ENCODE results near the gene PLXNA3. TPM values are rescaled to one million over a fixed set of nuclear protein-coding genes. Genes with fewer than 3 reads are reported as not detected.

PLXNA3 gene
- total and polyA plus RNA-seq, 3 donors from 2014 or later = 24.7 to 63.5 (median 37.3) TPM

- no peaks in the 10 kb centered on the region for H3K4me1 ChIP-seq
- no peak overlapping the region for H3K4me3 ChIP-seq
- intact Hi-C loops (cut with DNase I; ENCODE audit: low total_unique reads) = no loop called here
- H3K36me3 ChIP-seq (ENCODE audit: low read depth, missing control alignments) = no peaks in the 10 kb centered on the region
- DNase-seq = no peak
- no peaks in the 10 kb centered on the region for H3K27me3 ChIP-seq
- H3K9me3 ChIP-seq = no peaks in the 10 kb centered on the region
- H3K27ac ChIP-seq = no peak overlapping the region
- TF ChIP-seq CTCF (IDR thresholded peaks at IDR 0.05) = no peak
- 93% methylated on average over 18 of the region's 32 CpGs; no CpG with 5 or more reads in 1 of the 2 donors for WGBS, 2 donors
These were observed 8.0 kb downstream of the PLXNA3 start for GRCh38 chrX:154466036-154466435.

- no peaks in the 10 kb centered on the region for H3K4me1 ChIP-seq
- intact Hi-C loops (cut with DNase I; ENCODE audit: low total_unique reads) = no loop called here
- H3K4me3 ChIP-seq = no peak overlapping the region
- no peaks in the 10 kb centered on the region for H3K9me3 ChIP-seq
- no peaks in the 10 kb centered on the region for H3K36me3 ChIP-seq (ENCODE audit: low read depth, missing control alignments)
- no peak overlapping the region for H3K27ac ChIP-seq
- WGBS, 2 donors = 96% methylated on average over 11 of the region's 15 CpGs; no CpG with 5 or more reads in 1 of the 2 donors
- H3K27me3 ChIP-seq = no peaks in the 10 kb centered on the region
- no peak for TF ChIP-seq POLR2A (IDR thresholded peaks at IDR 0.05)
- TF ChIP-seq CTCF (IDR thresholded peaks at IDR 0.05) = no peak
- no peak for DNase-seq
These were observed 8.8 kb downstream of the PLXNA3 start for GRCh38 chrX:154466907-154467306.

- intact Hi-C loops (cut with DNase I; ENCODE audit: low total_unique reads) = no loop called here
- Histone ChIP-seq H3K27ac (no peak overlapping the region), H3K4me3 (no peak overlapping the region), H3K27me3 (no peaks in the 10 kb centered on the region), H3K4me1 (no peaks in the 10 kb centered on the region), H3K36me3 (ENCODE audit: low read depth, missing control alignments) (no peaks in the 10 kb centered on the region), H3K9me3 (no peaks in the 10 kb centered on the region)
- no peak for TF ChIP-seq POLR2A (IDR thresholded peaks at IDR 0.05)
- TF ChIP-seq CTCF (IDR thresholded peaks at IDR 0.05) = no peak
- 84% methylated on average over 6 of the region's 21 CpGs; no CpG with 5 or more reads in 1 of the 2 donors for whole genome bisulfite sequencing, 2 donors
- no peak for DNase-seq
These were observed 9.5 kb downstream of the PLXNA3 start for GRCh38 chrX:154467556-154467955.

- 90% methylated on average over 14 of the region's 23 CpGs; no CpG with 5 or more reads in 1 of the 2 donors for WGBS, 2 donors
- intact Hi-C loops (cut with DNase I; ENCODE audit: low total_unique reads) = no loop called here
- H3K27ac ChIP-seq = no peak overlapping the region
- no peaks in the 10 kb centered on the region for H3K9me3 ChIP-seq
- no peaks in the 10 kb centered on the region for H3K4me1 ChIP-seq
- no peak for DNase-seq
- TF ChIP-seq POLR2A (IDR thresholded peaks at IDR 0.05) = no peak
- no peak for TF ChIP-seq CTCF (IDR thresholded peaks at IDR 0.05)
- H3K4me3 ChIP-seq = no peak overlapping the region
- no peaks in the 10 kb centered on the region for H3K36me3 ChIP-seq (ENCODE audit: low read depth, missing control alignments)
- H3K27me3 ChIP-seq = no peaks in the 10 kb centered on the region
These were observed 10.1 kb downstream of the PLXNA3 start for GRCh38 chrX:154468217-154468616.

- H3K27ac ChIP-seq = no peak overlapping the region
- no peak overlapping the region for H3K4me3 ChIP-seq
- WGBS, 2 donors = 70% methylated on average over 5 of the region's 9 CpGs; no CpG with 5 or more reads in 1 of the 2 donors
- DNase-seq = no peak
- no peaks in the 10 kb centered on the region for H3K9me3 ChIP-seq
- no peaks in the 10 kb centered on the region for H3K4me1 ChIP-seq
- no peaks in the 10 kb centered on the region for H3K27me3 ChIP-seq
- intact Hi-C loops (cut with DNase I; ENCODE audit: low total_unique reads) = no loop called here
- no peak for TF ChIP-seq CTCF (IDR thresholded peaks at IDR 0.05)
- TF ChIP-seq POLR2A (IDR thresholded peaks at IDR 0.05) = no peak
- no peaks in the 10 kb centered on the region for H3K36me3 ChIP-seq (ENCODE audit: low read depth, missing control alignments)
These were observed 11.0 kb downstream of the PLXNA3 start for GRCh38 chrX:154469114-154469513.
